Hematopoietic multipotent progenitor cell treated with erythropoietin and hydrocortisone succinate and interleukin-3 and kit ligand, for 8 days (in vitro differentiated cells): ENCODE measurements around the gene BLTP2.

Experiments used
- DNase-seq: peaks from one replicate; pipeline ENCODE4 v3.0.0-alpha.2; 2015

The BLTP2 gene

GRCh38 chr17:28597606-28598383 is 47.2 kb downstream of the BLTP2 start:
- no peak for DNase-seq
